WI38 (cell line): Measurements from ENCODE around the gene HNRNPA3.
"Not testable (repeated sequence)": the region's sequence is repeated elsewhere in the genome, so short reads cannot be mapped to it uniquely, and the experiment has no call there.

Experiments used
- H3K4me3 ChIP-seq: 2 replicates; pipeline ENCODE4 v1.5.1; 2011; ENCODE audit warnings: low read depth, mild to moderate bottlenecking, control low read depth, low read length
- TF ChIP-seq, protein P1 (sequence below): IDR thresholded peaks from 2 replicates; pipeline ENCODE4 v1.5.1; 2012; ENCODE audit warnings: low read depth, mild to moderate bottlenecking, control low read depth, low read length

The HNRNPA3 gene

DNA sequence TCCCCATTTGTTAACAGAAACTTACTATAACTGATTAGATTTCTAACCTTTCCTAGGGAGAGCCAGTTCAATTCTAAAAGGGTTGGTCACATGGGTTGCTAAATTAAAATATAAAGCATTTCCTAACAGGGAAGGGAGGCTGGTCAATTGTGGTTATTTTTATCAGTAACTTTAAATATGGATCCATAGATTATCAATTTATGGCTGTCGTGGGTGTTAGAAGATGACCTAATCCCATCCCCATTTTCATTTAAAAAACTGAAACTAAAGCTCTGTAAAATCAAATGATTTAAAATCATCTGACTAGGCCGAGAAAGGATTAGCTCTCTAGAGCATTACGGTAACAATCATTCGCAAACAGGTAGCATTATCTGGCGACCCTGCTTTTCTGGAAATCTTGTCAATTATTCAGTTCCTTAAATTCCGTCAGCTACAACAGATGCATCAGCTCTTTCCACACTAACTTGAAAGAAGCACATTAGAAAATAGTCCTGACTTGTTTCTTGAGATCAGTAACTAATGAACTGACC lies 953 bp upstream of the HNRNPA3 start:
- TF ChIP-seq, protein P1, sequence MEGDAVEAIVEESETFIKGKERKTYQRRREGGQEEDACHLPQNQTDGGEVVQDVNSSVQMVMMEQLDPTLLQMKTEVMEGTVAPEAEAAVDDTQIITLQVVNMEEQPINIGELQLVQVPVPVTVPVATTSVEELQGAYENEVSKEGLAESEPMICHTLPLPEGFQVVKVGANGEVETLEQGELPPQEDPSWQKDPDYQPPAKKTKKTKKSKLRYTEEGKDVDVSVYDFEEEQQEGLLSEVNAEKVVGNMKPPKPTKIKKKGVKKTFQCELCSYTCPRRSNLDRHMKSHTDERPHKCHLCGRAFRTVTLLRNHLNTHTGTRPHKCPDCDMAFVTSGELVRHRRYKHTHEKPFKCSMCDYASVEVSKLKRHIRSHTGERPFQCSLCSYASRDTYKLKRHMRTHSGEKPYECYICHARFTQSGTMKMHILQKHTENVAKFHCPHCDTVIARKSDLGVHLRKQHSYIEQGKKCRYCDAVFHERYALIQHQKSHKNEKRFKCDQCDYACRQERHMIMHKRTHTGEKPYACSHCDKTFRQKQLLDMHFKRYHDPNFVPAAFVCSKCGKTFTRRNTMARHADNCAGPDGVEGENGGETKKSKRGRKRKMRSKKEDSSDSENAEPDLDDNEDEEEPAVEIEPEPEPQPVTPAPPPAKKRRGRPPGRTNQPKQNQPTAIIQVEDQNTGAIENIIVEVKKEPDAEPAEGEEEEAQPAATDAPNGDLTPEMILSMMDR, result no peak
- H3K4me3 ChIP-seq, result peak overlapping the region; percentile 74

DNA sequence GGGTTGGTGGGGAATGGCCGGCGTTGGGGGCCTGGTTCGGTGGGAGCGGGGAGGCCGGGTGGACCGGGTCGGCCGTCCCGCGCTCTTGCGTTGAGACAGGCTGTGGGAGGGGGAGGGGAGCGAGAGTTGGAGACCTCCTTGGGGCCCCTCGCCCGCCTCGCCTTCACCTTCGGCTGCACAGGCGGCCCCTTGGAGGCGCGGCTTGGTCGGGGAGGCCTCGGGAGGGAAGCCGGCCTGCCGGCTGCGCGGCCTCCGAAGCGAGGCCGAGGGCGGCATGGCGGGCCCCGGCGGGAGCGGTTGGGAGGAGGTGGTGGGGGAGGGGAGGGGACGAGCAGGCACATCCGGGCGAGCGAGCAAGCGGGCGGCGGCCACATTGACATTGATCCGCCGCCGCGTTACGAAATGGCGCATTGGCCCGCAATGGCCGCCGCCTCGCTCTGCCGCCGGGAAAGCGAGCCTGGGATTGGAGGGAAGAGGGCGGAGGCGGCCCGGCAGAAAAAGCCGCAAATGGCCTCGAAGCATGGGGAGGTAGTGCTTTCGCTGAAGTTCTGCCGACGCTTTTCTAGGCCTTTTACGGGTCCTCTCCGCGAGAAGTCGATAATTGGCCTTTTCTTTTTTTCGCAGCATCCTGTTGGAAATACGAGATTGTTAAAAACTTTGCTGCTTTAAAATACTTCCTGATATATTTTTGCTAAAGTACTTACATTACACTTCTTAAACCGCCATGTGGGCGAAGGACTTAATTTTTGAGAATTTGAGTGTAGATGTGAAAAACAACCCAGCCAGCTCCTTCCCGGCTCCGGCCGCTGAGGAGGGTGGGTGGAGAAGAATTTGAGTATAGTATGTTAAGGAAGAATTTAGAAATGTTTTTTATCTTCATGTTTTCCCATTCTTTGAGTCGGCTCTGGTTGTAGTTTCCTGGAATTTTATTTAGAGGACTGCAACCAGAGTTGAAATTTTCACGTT lies 580 bp downstream of the HNRNPA3 start:
- TF ChIP-seq, protein P1, result no peak
- H3K4me3 ChIP-seq, result peak overlapping the region; percentile 80

DNA sequence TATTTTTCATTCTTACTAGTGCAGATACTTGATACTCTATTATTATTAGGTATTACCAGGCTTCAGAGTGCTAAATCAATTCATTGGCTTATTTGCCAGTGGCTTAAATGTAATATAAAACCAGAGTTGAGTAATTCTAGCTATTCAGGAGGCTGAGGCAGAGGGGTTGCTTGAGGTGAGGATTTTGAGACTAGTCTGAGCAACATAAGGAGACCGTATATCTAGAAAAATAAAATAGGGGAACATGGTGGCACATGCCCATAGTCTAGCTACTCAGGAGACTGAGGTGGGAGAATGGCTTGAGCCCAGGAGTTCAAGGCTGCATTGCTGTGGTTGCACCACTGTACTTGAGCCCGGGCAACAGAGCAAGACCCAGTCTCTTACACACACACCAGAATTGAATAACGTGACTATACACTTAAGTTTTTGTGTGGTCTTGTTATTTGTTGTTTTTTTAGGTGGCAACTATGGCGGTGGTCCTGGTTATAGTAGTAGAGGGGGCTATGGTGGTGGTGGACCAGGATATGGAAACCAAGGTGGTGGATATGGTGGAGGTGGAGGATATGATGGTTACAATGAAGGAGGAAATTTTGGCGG lies 4.8 kb downstream of the HNRNPA3 start:
- H3K4me3 ChIP-seq, result no peak overlapping the region
- TF ChIP-seq, protein P1, result no peak

DNA sequence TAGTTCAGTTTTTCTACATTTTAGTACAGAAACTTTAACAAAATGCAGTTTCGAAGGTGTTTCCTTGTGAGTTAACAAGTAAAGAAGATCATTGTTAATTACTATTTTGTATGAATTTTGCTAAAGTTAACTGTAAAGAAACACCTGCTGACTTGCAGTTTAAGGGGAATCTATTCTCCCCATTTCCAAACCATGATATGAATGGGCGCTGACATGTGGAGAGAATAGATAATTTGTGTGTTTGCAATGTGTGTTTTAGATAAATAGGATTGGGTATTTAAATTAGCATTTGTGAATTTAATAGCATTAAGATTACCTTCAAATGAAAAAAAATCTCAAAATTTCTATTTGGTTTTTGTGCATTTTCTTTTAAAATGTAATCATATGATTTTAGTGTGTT lies 7.2 kb downstream of the HNRNPA3 start:
- not testable (repeated sequence) for H3K4me3 ChIP-seq

DNA sequence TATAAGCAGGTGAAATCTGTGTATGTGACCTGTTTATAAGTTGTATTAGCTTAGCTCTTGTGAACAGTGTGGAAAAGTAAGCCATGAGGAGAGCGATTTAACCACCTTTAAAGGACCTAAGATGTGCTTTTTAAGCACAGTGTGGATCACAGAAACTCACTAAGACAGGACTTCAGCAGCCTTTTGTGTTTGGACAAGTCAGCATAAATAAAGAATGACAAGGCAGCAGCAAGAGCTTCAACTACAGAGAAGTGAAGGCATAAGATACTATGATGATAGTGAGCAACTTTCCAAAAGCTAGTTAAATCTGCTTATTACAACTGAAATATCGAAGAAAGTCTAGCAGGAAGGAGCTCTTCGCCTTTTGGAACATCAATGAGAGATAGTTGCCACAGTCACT lies 8.9 kb downstream of the HNRNPA3 start:
- no peak overlapping the region for H3K4me3 ChIP-seq
- TF ChIP-seq, protein P1, result no peak

DNA sequence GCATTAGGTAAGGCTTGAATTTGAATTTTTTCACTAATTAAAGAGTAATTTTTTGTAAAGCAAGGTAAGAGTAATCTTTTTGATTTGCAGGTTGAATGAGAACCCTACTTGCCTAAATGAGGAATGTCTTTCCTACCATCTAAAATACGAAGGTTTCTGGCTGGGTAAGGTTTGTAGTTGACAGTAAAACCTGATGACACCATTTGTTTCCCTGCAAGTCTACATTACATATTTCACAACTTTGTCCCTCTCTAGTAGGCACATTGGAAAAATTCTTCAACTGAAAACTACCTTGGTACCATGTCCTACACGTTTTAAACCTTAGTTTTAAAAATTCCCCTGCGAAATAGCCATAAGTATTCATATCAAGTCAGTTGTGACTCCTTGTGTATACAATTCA lies 9.4 kb downstream of the HNRNPA3 start:
- TF ChIP-seq, protein P1, result no peak
- no peak overlapping the region for H3K4me3 ChIP-seq

DNA sequence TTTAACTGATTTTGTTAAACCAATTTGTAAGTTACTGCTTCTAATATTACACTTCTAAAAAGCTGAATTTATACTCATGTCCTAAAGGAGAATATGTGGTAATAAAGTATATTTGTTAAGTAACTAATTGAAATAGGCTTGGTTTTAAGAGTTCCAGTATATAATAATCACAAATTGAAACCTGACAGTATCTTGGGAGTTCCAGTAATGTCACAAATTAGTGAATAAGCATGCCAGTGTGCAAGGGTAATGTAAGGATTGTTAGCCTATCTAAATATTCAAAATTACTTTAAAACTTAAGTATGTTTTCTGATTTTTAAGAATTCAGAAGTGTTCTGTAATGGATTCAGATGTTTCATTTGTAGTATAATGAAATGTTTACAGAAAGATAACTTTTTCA lies 10.8 kb downstream of the HNRNPA3 start:
- not testable (repeated sequence) for H3K4me3 ChIP-seq

DNA sequence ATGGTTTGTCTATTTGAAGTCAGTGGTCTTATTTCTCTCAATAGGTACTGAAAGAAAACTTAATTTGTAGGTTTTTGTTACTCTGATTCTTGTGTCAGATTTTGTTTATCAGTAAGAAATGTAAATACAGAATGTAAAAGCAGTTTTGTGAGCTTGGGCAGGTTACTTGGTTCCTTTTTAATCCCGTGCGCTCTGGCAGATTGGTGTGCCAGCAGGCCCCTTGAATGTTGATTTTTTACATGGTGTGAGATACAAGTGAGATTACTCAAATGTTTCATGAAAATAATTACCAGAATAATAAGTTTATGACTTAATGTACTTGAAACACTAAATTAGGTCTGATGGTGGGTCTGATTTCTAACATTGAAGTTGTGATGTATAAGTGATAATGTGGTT lies 13.4 kb downstream of the HNRNPA3 start:
- TF ChIP-seq, protein P1, result no peak
- no peak overlapping the region for H3K4me3 ChIP-seq
